ENCODE results near the gene PLEKHG1. TPM values are rescaled to one million over a fixed set of nuclear protein-coding genes. Genes with fewer than 3 reads are reported as not detected.

The PLEKHG1 gene
- total and polyA plus RNA-seq, 12 donors, result 2.1 to 14.5 (median 7.6) TPM

GRCh38 chr6:150560004-150560883 is 39.4 kb upstream of the PLEKHG1 start:
- intact Hi-C loops (cut with DNase I), result no loop called here
- Histone ChIP-seq H3K9me3 (replicated peaks in 1 of 3) (no peaks in the 10 kb centered on the region), H3K36me3 (replicated peaks in 1 of 2) (no peaks in the 10 kb centered on the region), H3K4me3 (no peak overlapping the region), H3K4me1 (replicated peaks in 1 of 2) (no peaks in the 10 kb centered on the region), H3K27me3 (no peaks in the 10 kb centered on the region), H3K27ac (no peak overlapping the region)
- no peak for TF ChIP-seq POLR2A (IDR thresholded peaks at IDR 0.05)
- no peak for TF ChIP-seq CTCF (IDR thresholded peaks at IDR 0.05)
- DNase-seq, result no peak
- 59 to 85% (median 75%) methylated on average over 6 of the region's 6 CpGs for WGBS, 4 donors

DNA sequence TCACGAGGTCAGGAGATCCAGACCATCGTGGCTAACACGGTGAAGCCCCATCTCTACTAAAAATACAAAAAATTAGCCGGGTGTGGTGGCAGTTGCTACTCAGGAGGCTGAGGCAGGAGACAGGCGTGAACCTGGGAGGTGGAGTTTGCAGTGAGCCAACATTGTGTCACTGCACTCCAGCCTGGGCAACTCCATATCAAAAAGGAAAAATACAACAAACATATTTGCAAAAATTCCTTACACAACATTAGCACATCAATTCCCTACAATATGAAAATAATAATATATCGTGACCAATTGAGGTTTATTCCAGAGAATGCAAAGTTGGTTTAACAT is 38.8 kb upstream of the PLEKHG1 start:
- TF ChIP-seq POLR2A (IDR thresholded peaks at IDR 0.05), result no peak
- TF ChIP-seq CTCF (IDR thresholded peaks at IDR 0.05), result no peak
- DNase-seq, result no peak
- no peaks in the 10 kb centered on the region for H3K9me3 ChIP-seq (replicated peaks in 1 of 3)
- no peaks in the 10 kb centered on the region for H3K36me3 ChIP-seq (replicated peaks in 1 of 2)
- WGBS, 4 donors, result 75 to 88% (median 82%) methylated on average over 6 of the region's 6 CpGs
- no peak overlapping the region for H3K4me3 ChIP-seq
- intact Hi-C loops (cut with DNase I), result no loop called here
- H3K27me3 ChIP-seq, result no peaks in the 10 kb centered on the region
- H3K27ac ChIP-seq, result no peak overlapping the region
- no peaks in the 10 kb centered on the region for H3K4me1 ChIP-seq (replicated peaks in 1 of 2)

DNA sequence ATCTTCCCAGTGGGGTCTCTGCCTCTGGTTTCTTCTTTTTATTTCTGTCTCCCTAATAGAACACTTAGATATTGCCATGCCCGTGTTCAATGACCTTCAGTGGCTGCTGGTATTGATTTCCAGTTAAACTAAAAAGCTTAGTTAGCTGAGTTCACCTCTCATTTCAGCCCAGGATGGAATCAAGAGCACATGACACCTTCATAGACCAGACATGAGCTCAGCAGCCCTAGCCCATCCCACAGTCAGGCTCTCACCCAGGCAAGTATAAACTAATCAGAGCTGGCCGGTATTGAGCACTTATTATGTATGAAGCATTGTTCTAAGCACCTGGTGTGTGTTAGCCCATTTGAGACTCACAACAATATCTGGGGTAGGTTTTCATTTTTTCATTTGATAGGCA is 33.7 kb upstream of the PLEKHG1 start:
- no peak for DNase-seq
- Histone ChIP-seq H3K4me3 (no peak overlapping the region), H3K36me3 (replicated peaks in 1 of 2) (no peaks in the 10 kb centered on the region), H3K4me1 (replicated peaks in 1 of 2) (no peaks in the 10 kb centered on the region), H3K9me3 (replicated peaks in 1 of 3) (no peaks in the 10 kb centered on the region), H3K27me3 (no peaks in the 10 kb centered on the region), H3K27ac (no peak overlapping the region)
- TF ChIP-seq POLR2A (IDR thresholded peaks at IDR 0.05) (no peak), CTCF (IDR thresholded peaks at IDR 0.05) (no peak)
- intact Hi-C loops (cut with DNase I), result no loop called here
- WGBS, 4 donors, result 61 to 79% (median 71%) methylated on average over 2 of the region's 2 CpGs

- no peaks in the 10 kb centered on the region for H3K27me3 ChIP-seq
- no peaks in the 10 kb centered on the region for H3K4me1 ChIP-seq (replicated peaks in 1 of 2)
- no peaks in the 10 kb centered on the region for H3K9me3 ChIP-seq (replicated peaks in 1 of 3)
- no peaks in the 10 kb centered on the region for H3K36me3 ChIP-seq (replicated peaks in 1 of 2)
- no peak overlapping the region for H3K4me3 ChIP-seq
- no peak for TF ChIP-seq CTCF (IDR thresholded peaks at IDR 0.05)
- no peak for TF ChIP-seq POLR2A (IDR thresholded peaks at IDR 0.05)
- DNase-seq, result no peak
- intact Hi-C loops (cut with DNase I), result no loop called here
- H3K27ac ChIP-seq, result no peak overlapping the region
Measured at GRCh38 chr6:150566486-150566885, 33.2 kb upstream of the PLEKHG1 start.
